NCI-H2107 treated with DMSO at 0.1 percent for 48 hours (cell line): ENCODE results near the gene ZNF223.
A peak's percentile ranks its signal among the peaks of the same experiment; 100 is the strongest.

Experiments used
- DNase-seq: peaks from one replicate; lab custom pipeline; 2025; ENCODE audit not compliant: unreplicated experiment; lab: John Stamatoyannopoulos, UW

The ZNF223 gene

DNA sequence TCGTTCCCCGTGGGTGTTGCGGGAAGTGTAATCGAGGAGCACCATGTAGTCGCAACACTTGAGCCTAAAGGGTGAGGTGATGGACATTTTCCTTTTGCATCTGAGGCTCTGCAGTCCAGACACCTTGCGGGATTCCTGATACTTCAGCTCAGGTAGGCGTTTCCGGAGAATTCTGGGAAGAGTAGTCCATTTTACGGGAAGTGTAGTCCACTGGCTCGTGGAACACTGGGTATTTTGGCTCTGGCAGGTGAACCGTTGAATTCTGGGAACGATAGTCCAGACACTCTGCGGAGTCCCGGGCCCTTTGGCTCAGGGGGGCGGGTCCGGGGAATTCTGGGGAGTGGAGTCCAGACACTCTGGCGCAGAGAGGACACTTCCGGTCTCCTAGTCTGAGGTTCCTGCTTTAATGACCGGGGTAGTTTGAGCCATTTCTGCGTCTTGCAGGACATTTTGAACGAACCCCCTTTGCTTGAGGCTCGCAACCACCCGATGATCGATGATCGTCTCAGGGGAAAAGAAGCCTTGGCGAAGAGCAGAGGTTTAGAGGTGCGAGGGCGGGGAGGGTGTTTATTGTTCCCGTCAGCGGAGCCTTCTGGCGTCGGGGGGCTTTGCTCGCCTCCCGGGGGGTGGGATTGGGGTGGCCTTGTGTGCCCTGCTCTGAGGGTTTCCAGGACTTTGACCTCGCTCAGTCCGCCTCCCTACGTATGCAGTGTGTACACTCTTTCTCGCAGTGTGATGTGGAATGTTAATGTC is at the start of gene ZNF223:
Gene ZNF223, plus strand, starts transcription at position 387 of the 753 bp plus-strand sequence. CDS start 3,141 bp downstream, outside the sequence.
- DNase-seq, result peak; percentile 98

- DNase-seq, result no peak
Observed at GRCh38 chr19:44002212-44002565, 49.6 kb upstream of the ZNF223 start.

DNA sequence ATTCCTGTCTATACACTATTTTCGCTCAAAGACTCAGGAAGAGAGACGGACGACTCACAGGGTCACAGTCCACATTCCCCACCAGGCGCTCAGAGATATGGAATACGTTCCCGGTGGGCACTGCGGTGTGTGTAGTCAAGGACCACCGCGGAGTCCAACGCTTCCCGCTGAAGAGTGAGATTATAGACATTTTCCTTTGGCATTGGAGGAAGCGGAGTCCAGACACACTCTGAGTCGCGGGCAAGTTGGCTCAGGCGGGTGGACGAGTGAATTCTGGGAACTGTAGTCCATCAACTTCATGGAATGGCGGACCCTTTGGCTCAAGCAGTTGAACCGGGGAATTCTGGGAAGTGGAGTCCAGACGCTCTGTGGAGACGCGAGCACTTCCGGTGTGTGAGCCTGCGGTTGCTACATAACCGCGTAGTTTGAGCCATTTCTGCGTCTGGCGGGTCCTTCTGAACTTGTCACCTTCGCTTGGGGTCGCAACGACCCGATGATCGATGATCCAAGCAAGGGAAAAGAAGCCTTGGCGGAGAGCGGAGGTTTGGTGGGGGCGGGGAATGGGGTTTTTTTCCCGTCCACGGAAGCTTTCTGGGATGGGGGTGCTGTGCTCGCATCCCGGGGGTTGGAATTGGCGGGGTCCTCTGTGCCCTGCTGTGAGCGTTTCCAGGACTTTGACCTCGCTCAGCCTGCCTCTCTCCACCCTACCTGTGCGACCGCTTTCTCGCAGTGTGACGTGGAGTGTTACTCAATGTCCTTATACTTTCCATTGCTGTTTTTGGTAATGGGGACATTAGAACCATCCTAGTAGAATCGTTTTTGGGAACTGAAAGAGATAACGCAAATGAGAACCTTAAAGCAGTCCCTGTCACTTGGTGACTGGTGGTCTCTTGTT is 49.0 kb upstream of the ZNF223 start, which contains the start of gene ZNF230:
Gene ZNF230, plus strand, starts transcription at position 392 of the 895 bp plus-strand sequence. CDS start 4,122 bp downstream, outside the sequence.
- DNase-seq, result peak; percentile 91

DNA sequence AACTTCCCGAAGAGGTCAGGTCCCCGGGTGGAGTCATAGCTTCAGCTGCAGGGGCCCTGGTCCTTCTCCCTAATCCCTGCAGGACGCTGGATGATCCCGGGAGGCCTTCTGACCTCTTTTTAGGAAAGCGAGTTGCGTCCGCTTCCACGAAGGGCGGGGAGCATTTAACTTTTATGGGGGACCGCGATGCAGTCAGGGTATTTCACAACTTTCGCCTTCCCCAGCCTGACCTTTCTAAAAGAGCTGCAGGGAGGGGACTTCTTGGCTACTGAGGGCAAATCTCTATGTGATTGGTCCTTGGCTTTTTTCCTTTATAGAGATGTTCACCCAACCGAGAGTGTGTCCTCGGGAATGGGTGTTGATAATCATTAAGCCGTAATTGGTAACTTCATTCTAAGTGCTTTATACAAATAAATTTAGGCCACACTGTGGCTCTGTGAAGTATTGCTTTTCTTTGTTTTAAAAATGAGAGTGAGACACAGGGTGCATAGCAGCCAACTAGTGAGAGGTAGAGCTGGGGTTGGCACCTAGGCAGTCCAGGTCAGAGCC is 48.3 kb upstream of the ZNF223 start:
- no peak for DNase-seq

- DNase-seq, result no peak
Observed at GRCh38 chr19:44005973-44006372, 45.9 kb upstream of the ZNF223 start.

DNA sequence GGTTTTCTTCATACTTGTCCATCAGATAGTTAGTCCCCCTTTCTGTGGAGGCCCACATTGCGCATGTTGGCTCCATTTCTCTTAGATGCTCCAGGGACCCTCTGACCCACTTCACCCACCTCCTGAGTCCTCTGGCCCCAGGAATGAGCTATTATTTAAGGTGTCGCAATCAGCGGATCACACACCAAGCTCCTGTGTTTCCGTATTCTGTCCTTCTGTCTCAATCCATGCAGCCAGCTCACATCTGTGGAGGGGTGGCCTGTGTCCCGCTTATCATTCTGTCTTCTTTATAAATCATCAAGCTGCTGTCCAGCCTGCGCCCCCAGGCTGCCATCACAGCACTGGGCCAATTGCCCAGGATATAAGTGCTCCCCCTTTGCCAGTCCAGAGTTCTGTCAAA is 44.4 kb upstream of the ZNF223 start:
- DNase-seq, result no peak

DNA sequence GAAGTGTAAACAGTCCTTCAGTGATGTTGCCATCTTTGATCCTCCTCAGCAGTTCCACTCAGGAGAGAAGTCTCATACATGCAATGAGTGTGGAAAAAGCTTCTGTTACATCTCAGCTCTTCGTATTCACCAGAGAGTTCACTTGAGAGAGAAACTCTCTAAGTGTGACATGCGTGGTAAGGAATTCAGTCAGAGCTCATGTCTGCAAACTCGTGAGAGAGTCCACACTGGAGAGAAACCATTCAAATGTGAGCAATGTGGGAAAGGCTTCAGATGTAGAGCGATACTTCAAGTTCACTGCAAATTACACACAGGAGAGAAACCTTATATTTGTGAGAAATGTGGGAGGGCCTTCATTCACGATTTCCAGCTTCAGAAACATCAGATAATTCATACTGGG is 41.4 kb upstream of the ZNF223 start:
- no peak for DNase-seq

- DNase-seq, result no peak
Observed at GRCh38 chr19:44019498-44019897, 32.3 kb upstream of the ZNF223 start.

DNA sequence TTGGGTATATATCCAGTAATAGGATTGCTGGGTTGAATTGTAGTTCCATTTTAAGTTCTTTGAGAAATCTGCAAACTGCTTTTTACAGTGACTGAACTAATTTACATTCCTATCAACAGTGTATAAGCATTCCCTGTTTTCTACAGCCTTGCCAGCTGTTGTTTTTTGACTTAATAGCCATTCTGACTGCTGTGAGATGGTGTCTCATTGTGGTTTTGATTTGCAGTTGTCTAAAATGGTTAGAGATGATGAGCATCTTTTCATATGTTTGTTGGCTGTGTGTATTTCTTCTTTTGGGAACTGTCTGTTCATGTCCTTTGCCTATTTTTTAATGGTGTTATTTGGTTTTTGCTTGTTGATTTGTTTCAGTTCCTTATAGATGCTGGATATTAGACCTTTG is 30.6 kb upstream of the ZNF223 start:
- no peak for DNase-seq

DNA sequence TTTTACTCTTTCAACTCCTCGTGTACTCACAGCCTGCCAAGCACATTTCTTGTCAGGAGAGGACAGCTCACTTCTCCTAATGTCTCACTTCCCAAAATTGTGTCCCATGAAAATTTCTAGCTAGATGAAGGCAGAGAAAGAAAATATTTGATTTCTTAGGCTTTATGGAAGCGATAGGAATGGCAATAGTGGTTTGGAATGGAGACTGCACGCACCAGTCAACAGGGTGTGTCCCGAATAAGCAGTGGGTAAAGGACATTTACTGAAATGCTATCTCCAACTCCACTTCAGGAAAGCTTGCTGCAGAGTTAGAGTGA is 27.0 kb upstream of the ZNF223 start:
- no peak for DNase-seq

DNA sequence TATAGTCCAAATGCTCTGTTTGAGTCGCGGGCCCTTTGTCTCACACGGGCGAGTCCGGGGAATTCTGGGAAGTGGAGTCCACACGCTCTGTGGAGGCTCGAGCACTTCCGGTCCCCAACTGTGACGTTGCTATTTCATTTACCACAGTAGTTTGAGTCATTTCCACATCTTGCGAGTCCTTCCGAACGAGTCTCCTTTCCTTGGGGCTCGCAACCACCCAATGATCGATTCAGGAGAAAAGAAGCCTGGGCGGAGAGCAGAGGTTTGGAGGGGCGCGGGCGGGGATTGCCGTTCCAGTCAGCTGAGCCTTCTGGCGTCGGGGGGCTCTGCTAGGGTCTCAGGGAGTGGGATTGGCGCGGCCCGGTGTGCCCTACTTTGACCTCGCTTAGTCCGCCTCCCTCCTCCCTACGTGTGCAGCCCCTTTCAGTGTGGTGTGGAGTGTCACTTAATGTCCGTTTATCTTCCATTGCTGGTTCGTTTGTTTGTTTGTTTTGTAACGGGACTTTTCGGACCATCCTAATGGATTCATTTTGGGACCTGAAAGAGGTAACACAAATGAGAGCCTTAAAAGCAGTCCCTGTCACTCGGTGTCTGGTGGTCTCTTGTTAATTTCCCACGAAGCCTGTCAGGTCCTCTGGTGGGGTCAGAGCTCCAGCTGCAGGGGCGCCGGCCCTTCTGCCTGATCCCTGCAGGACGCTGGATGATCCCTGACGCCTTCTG is 26.5 kb upstream of the ZNF223 start, which contains the start of gene ZNF222:
Gene ZNF222, plus strand, starts transcription at position 163 of the 720 bp plus-strand sequence. Its CDS starts 58 bp downstream, at position 221.
- peak; percentile 77 for DNase-seq

- no peak for DNase-seq
Observed at GRCh38 chr19:44026622-44027021, 25.2 kb upstream of the ZNF223 start.

DNA sequence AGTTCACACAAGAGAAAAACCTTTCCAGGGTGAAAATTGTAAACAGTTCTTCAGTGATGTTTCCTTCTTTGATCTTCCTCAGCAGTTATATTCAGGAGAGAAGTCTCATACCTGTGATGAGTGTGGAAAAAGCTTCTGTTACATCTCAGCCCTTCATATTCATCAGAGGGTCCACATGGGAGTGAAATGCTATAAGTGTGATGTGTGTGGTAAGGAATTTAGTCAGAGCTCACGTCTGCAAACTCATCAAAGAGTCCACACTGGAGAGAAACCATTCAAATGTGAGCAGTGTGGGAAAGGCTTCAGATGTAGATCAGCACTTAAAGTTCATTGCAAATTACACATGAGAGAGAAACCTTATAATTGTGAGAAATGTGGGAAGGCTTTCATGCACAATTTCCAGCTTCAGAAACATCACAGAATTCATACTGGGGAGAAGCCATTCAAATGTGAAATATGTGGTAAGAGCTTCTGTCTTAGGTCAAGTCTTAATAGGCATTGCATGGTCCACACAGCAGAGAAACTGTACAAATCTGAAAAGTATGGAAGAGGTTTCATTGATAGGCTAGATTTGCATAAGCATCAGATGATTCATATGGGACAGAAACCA is 19.7 kb upstream of the ZNF223 start:
- DNase-seq, result no peak

DNA sequence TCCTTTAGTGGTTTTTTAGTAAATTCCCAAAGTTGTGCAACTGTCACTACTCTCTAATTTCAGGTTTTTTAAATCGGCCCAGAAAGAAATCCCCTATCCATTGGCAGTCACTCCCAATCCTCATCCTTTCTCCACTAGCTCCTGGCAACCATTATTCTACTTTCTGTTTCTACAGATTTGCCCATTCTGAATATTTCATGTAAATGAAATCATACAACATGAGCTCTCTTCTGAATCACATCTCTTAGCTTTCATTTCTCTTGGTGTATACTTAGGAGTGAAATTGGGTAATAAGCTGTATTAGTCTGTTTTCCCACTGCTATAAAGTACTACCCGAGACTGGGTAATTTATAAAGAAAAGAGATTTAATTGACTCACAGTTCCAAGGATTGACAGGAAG is 9.7 kb upstream of the ZNF223 start:
- DNase-seq, result no peak

- DNase-seq, result peak; percentile 82
Observed at GRCh38 chr19:44050740-44051649, 841 bp upstream of the ZNF223 start.

DNA sequence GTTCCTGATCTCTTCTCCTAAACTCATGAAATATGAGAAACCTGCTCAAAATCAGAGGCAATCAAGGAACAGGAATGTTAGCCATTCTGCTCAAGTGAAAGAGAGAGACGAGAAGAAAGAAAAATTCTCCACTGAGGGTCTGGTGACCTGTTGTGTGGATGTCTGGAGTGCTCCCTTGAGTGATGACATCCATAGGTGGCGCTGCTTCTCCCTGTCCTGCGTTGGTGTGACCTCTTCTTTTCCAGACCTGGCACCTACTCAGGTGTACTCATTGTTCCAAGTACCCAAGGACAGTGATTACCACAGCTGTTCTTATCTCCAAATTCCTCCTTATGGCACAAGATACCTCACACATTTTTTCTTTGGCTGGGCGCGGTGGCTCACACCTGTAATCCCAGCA is 4.0 kb downstream of the ZNF223 start:
- DNase-seq, result no peak

GRCh38 chr19:44059229-44059628 is 7.4 kb downstream of the ZNF223 start:
- no peak for DNase-seq

GRCh38 chr19:44061038-44061437 is 9.2 kb downstream of the ZNF223 start:
- no peak for DNase-seq

- DNase-seq, result no peak
Observed at GRCh38 chr19:44066305-44066704, 14.5 kb downstream of the ZNF223 start.

GRCh38 chr19:44069415-44069814 is 17.6 kb downstream of the ZNF223 start:
- DNase-seq, result no peak
